ENCODE results near the gene PRMT3.
"Not testable (repeated sequence)": the region's sequence is repeated elsewhere in the genome, so short reads cannot be mapped to it uniquely, and the experiment has no call there.

The PRMT3 gene

GRCh38 chr11:20464518-20464917 is 77.0 kb downstream of the PRMT3 start:
- Histone ChIP-seq H3K27me3 (ENCODE audit: control insufficient read depth, insufficient read depth, low read length) (no peaks in the 10 kb centered on the region), H3K4me3 (ENCODE audit: low read depth, low read length) (no peak overlapping the region), H3K36me3 (ENCODE audit: control insufficient read depth, insufficient read depth, low read length) (no peaks in the 10 kb centered on the region), H3K9me3 (ENCODE audit: control insufficient read depth, insufficient read depth, low read length) (no peaks in the 10 kb centered on the region), H3K4me1 (ENCODE audit: control insufficient read depth, insufficient read depth, low read length) (no peaks in the 10 kb centered on the region), H3K9ac (ENCODE audit: low read depth, low read length) (no peak overlapping the region)

DNA sequence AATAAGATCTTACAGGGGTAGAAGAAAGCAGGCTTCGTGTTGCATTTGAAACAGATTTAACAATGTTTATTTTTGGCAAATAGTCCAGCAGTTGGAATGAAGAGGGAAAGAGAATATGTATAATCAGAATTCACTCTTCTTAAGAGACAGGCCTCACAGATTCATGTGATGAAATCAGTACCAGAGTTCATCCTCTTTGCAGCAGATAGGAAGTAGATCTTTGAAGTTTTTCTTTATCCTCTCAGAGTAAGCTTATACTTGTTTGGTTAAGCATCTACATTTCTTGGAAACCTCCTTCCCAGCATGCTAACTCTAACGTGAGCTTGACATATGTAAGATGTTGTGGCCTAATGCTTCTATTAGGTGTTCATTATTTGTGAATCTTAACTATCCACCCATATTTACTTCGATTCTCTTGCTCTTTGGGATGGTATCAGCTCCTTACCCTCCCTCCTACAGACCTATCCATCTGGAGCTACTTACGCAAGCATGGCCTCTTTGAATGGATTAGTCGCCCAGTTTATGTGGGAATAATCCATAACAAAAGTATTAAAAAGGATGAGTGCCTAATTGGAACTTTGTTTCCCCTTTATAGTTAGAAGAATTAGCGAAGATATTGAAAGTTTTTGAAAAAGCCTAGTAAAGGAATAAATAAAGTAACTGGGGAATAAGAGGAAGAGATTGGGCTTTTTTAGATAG is 80.1 kb downstream of the PRMT3 start:
- Histone ChIP-seq H3K4me3 (ENCODE audit: low read depth, low read length) (no peak overlapping the region), H3K36me3 (ENCODE audit: control insufficient read depth, insufficient read depth, low read length) (no peaks in the 10 kb centered on the region), H3K9ac (ENCODE audit: low read depth, low read length) (no peak overlapping the region), H3K27me3 (ENCODE audit: control insufficient read depth, insufficient read depth, low read length) (no peaks in the 10 kb centered on the region), H3K9me3 (ENCODE audit: control insufficient read depth, insufficient read depth, low read length) (no peaks in the 10 kb centered on the region), H3K4me1 (ENCODE audit: control insufficient read depth, insufficient read depth, low read length) (no peaks in the 10 kb centered on the region)

DNA sequence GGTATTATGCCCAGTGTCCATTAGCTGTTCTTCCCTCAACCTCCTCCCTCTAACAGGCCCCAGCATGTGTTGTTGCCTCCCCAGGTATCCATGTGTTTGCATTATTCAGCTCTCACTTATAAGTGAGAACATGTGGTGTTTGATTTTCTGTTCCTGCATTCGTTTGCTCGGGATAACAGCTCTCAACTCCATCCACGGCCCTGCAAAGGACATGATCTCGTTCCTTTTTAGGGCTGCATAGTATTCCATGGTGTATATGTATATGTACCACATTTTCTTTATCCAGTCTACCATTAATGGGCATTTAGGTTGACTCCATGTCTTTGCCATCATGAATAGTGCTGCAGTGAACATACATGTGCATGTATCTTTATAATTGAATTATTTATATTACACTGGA is 82.8 kb downstream of the PRMT3 start:
- Histone ChIP-seq H3K4me1 (ENCODE audit: control insufficient read depth, insufficient read depth, low read length) (peaks cover 11% of the 10 kb centered on the region), H3K9ac (ENCODE audit: low read depth, low read length) (no peak overlapping the region), H3K36me3 (ENCODE audit: control insufficient read depth, insufficient read depth, low read length) (no peaks in the 10 kb centered on the region)

GRCh38 chr11:20471929-20472328 is 84.4 kb downstream of the PRMT3 start:
- H3K4me1 ChIP-seq (ENCODE audit: control insufficient read depth, insufficient read depth, low read length): peaks cover 11% of the 10 kb centered on the region
- H3K27me3 ChIP-seq (ENCODE audit: control insufficient read depth, insufficient read depth, low read length); H3K9me3 ChIP-seq (ENCODE audit: control insufficient read depth, insufficient read depth, low read length); H3K36me3 ChIP-seq (ENCODE audit: control insufficient read depth, insufficient read depth, low read length); H3K9ac ChIP-seq (ENCODE audit: low read depth, low read length); H3K4me3 ChIP-seq (ENCODE audit: low read depth, low read length): not testable (repeated sequence)

More for the DNA sequence above, 82.8 kb downstream of the PRMT3 start:
- H3K27me3 ChIP-seq (ENCODE audit: control insufficient read depth, insufficient read depth, low read length): no peaks in the 10 kb centered on the region
- H3K9me3 ChIP-seq (ENCODE audit: control insufficient read depth, insufficient read depth, low read length): no peaks in the 10 kb centered on the region
- no peak overlapping the region for H3K4me3 ChIP-seq (ENCODE audit: low read depth, low read length)

GRCh38 chr11:20474176-20474881 is 86.8 kb downstream of the PRMT3 start:
- no peak overlapping the region for H3K4me3 ChIP-seq (ENCODE audit: low read depth, low read length)
- H3K4me1 ChIP-seq (ENCODE audit: control insufficient read depth, insufficient read depth, low read length): peaks cover 11% of the 10 kb centered on the region
- H3K9ac ChIP-seq (ENCODE audit: low read depth, low read length): no peak overlapping the region
- H3K27me3 ChIP-seq (ENCODE audit: control insufficient read depth, insufficient read depth, low read length): no peaks in the 10 kb centered on the region
- H3K36me3 ChIP-seq (ENCODE audit: control insufficient read depth, insufficient read depth, low read length): no peaks in the 10 kb centered on the region
- no peaks in the 10 kb centered on the region for H3K9me3 ChIP-seq (ENCODE audit: control insufficient read depth, insufficient read depth, low read length)

DNA sequence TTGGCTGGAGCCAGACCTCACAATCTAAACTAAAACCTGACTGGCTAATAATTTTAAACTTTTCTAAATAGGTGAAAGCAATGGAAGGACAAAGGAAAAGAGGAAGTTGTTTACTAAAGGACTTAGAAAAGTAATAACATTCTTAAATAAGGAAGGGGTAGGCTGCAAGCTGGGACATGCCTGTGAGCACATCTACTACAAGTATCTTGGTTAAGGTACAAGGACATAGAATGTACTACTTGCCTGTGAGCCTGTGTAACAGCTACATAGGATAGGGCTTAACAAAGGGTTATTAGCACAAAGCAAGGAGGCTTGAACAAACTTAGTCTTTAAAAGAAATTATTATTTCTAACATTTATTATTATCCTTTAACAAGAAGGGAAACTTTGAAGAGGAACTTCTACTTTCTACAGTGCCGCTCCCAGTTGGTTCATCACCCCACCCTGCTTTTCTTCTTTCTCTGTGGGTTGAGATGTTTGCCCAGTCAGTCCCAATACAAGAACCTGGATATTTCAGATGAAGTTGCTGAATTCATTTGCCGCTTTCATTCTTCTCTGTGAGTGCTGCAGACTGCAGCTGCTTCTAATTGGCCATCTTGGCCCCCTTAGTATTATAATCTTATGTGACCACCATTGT is 87.5 kb downstream of the PRMT3 start:
- Histone ChIP-seq H3K36me3 (ENCODE audit: control insufficient read depth, insufficient read depth, low read length) (no peaks in the 10 kb centered on the region), H3K27me3 (ENCODE audit: control insufficient read depth, insufficient read depth, low read length) (no peaks in the 10 kb centered on the region), H3K9me3 (ENCODE audit: control insufficient read depth, insufficient read depth, low read length) (no peaks in the 10 kb centered on the region), H3K4me1 (ENCODE audit: control insufficient read depth, insufficient read depth, low read length) (peaks cover 11% of the 10 kb centered on the region), H3K4me3 (ENCODE audit: low read depth, low read length) (no peak overlapping the region), H3K9ac (ENCODE audit: low read depth, low read length) (no peak overlapping the region)

GRCh38 chr11:20477418-20478090 is 90.0 kb downstream of the PRMT3 start:
- no peaks in the 10 kb centered on the region for H3K27me3 ChIP-seq (ENCODE audit: control insufficient read depth, insufficient read depth, low read length)
- peaks cover 11% of the 10 kb centered on the region for H3K4me1 ChIP-seq (ENCODE audit: control insufficient read depth, insufficient read depth, low read length)
- H3K9ac ChIP-seq (ENCODE audit: low read depth, low read length): no peak overlapping the region
- H3K4me3 ChIP-seq (ENCODE audit: low read depth, low read length): no peak overlapping the region
- H3K36me3 ChIP-seq (ENCODE audit: control insufficient read depth, insufficient read depth, low read length): no peaks in the 10 kb centered on the region
- no peaks in the 10 kb centered on the region for H3K9me3 ChIP-seq (ENCODE audit: control insufficient read depth, insufficient read depth, low read length)

GRCh38 chr11:20479513-20479912 is 92.0 kb downstream of the PRMT3 start:
- no peaks in the 10 kb centered on the region for H3K9me3 ChIP-seq (ENCODE audit: control insufficient read depth, insufficient read depth, low read length)
- H3K4me1 ChIP-seq (ENCODE audit: control insufficient read depth, insufficient read depth, low read length): peaks cover 2% of the 10 kb centered on the region
- no peaks in the 10 kb centered on the region for H3K27me3 ChIP-seq (ENCODE audit: control insufficient read depth, insufficient read depth, low read length)
- no peak overlapping the region for H3K4me3 ChIP-seq (ENCODE audit: low read depth, low read length)
- H3K36me3 ChIP-seq (ENCODE audit: control insufficient read depth, insufficient read depth, low read length): no peaks in the 10 kb centered on the region
- H3K9ac ChIP-seq (ENCODE audit: low read depth, low read length): no peak overlapping the region

DNA sequence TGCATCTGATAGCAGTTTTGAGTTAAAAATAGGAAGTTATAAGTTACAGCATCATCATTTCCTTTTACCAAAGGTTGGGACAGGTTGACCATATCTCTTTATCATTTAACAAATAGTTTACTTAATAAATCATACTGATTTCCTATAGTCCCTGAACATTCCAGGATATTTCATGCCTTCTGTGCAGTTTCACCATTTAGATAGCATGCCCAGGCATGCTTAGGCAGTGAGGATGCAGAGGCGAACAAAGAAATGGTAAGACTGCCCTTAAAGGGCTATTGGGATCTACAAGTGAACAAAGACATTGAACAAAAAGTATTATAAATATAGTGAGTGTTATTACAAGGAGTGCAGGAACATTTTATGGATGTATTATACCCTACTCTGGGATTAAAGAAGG is 96.4 kb downstream of the PRMT3 start:
- H3K36me3 ChIP-seq (ENCODE audit: control insufficient read depth, insufficient read depth, low read length): no peaks in the 10 kb centered on the region
- H3K9ac ChIP-seq (ENCODE audit: low read depth, low read length): no peak overlapping the region
- no peaks in the 10 kb centered on the region for H3K9me3 ChIP-seq (ENCODE audit: control insufficient read depth, insufficient read depth, low read length)
- no peak overlapping the region for H3K4me3 ChIP-seq (ENCODE audit: low read depth, low read length)
- H3K4me1 ChIP-seq (ENCODE audit: control insufficient read depth, insufficient read depth, low read length): no peaks in the 10 kb centered on the region
- no peaks in the 10 kb centered on the region for H3K27me3 ChIP-seq (ENCODE audit: control insufficient read depth, insufficient read depth, low read length)

GRCh38 chr11:20484416-20484815 is 96.9 kb downstream of the PRMT3 start:
- not testable (repeated sequence) for H3K9ac ChIP-seq (ENCODE audit: low read depth, low read length); H3K4me1 ChIP-seq (ENCODE audit: control insufficient read depth, insufficient read depth, low read length); H3K27me3 ChIP-seq (ENCODE audit: control insufficient read depth, insufficient read depth, low read length); H3K4me3 ChIP-seq (ENCODE audit: low read depth, low read length); H3K36me3 ChIP-seq (ENCODE audit: control insufficient read depth, insufficient read depth, low read length); H3K9me3 ChIP-seq (ENCODE audit: control insufficient read depth, insufficient read depth, low read length)

GRCh38 chr11:20488352-20488751 is 100.8 kb downstream of the PRMT3 start:
- H3K4me1 ChIP-seq (ENCODE audit: control insufficient read depth, insufficient read depth, low read length): no peaks in the 10 kb centered on the region
- no peaks in the 10 kb centered on the region for H3K27me3 ChIP-seq (ENCODE audit: control insufficient read depth, insufficient read depth, low read length)
- no peaks in the 10 kb centered on the region for H3K9me3 ChIP-seq (ENCODE audit: control insufficient read depth, insufficient read depth, low read length)
- no peak overlapping the region for H3K4me3 ChIP-seq (ENCODE audit: low read depth, low read length)
- H3K9ac ChIP-seq (ENCODE audit: low read depth, low read length): no peak overlapping the region
- no peaks in the 10 kb centered on the region for H3K36me3 ChIP-seq (ENCODE audit: control insufficient read depth, insufficient read depth, low read length)
